IPS-18c (cell line): ENCODE results near the gene OR6J1.
A peak's percentile ranks its signal among the peaks of the same experiment; 100 is the strongest.
"Not testable (repeated sequence)": the region's sequence is repeated elsewhere in the genome, so short reads cannot be mapped to it uniquely, and the experiment has no call there.

Experiments
- H3K4me3 ChIP-seq: 2 replicates; pipeline ENCODE4 v1.7.0; 2013; ENCODE audit warnings: low read depth, mild to moderate bottlenecking, low read length, moderate library complexity; ENCODE audit not compliant: insufficient read depth
- H3K9me3 ChIP-seq: one replicate; pipeline ENCODE4 v1.6.1; 2013; ENCODE audit warnings: mild to moderate bottlenecking, low read length, moderate library complexity; ENCODE audit not compliant: control insufficient read depth, insufficient read depth

The OR6J1 gene

DNA sequence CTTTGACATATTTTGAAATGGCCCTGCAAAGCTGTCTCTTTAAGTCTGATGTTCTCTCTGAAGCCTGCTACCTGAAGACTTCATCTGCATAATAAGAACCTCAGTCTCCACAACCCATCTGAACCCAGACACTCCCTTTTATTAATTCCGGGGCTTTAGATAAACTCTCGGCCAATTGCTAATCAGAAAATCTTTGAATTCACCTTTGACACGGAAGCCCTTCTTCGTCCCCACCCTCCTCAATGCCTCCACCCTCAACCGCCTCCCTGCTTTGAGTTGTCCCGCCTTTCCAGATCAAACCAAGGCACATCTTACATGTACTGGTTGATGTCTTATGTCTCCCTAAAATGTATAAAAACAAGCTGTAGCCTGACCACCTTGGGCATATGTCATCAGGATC lies 17.6 kb downstream of the OR6J1 start:
- Histone ChIP-seq H3K9me3 (peaks cover 2% of the 10 kb centered on the region), H3K4me3 (no peak overlapping the region)

DNA sequence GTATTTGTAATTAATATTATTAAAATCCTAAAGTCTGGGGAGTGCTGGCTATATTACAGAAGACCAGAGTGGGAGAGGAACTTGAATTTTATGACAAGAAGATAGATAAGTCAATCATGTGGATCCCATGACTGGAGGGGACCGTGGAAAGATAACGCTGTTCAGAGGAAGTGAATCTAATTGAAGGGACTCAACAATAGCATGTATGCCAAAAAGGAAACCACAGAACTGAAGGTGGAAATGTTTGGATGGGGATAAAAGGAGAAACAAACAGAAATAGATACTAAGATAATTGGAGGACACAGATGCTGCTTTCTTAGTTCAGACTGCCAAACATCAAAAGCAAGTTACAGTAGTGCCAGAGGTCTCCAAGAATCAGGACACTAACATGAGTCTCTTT lies 21.1 kb downstream of the OR6J1 start:
- Histone ChIP-seq H3K4me3 (no peak overlapping the region), H3K9me3 (no peaks in the 10 kb centered on the region)

DNA sequence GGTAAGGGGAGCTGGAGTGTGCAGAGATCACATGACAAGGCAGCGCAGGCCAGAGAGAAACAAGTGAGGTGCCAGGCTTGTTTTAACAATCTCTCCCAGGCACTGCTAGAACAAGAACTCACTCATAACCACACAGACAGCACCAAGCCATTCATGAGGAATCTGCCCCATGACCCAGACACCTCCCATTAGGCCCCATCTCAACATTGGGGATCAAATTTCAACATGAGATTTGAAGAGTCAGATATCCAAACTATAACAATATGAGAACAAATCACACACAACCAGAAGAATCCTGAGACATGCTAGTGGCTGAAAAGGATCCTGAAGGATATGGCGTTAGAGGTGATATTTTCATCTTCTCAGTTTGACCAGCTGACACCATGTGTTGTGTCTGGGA lies 21.9 kb downstream of the OR6J1 start:
- Histone ChIP-seq H3K9me3 (no peaks in the 10 kb centered on the region), H3K4me3 (no peak overlapping the region)

DNA sequence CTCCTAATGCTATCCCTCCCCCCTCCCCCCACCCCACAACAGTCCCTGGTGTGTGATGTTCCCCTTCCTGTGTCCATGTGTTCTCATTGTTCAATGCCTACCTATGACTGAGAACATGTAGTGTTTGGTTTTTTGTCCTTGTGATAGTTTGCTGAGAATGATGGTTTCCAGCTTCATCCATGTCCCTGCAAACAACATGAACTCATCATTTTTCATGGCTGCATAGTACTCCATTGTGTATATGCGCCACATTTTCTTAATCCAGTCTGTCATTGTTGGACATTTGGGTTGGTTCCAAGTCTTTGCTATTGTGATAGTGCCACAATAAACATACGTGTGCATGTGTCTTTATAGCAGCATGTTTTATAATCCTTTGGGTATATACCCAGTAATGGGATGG lies 28.4 kb downstream of the OR6J1 start:
- H3K4me3 ChIP-seq, H3K9me3 ChIP-seq: not testable (repeated sequence)

DNA sequence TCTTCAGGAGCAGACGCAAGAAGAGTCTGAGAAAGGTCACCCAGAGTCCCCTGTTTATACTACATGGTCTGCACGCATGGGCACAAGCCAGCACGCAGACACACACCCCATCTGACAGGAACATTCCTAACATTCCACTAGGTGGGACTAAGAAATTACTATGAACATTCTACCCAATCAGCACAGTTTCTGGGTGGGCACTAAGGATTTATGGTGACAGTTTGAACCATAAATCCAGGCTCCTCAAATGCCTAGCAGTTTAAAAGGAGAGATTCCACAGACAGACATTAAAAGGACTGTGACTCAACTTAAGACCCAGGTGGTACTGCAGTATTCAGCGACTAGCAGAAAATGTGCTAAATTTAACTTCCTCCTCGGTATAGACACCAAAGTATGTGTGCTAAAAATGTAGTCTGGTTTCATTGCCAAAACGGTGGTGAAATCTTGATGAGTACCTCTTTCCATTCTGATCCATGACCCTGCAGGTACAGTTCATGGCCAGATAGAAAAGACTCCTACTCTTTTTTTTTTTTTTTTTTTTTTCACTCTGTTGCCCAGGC lies 29.8 kb downstream of the OR6J1 start:
- no peaks in the 10 kb centered on the region for H3K9me3 ChIP-seq
- no peak overlapping the region for H3K4me3 ChIP-seq

DNA sequence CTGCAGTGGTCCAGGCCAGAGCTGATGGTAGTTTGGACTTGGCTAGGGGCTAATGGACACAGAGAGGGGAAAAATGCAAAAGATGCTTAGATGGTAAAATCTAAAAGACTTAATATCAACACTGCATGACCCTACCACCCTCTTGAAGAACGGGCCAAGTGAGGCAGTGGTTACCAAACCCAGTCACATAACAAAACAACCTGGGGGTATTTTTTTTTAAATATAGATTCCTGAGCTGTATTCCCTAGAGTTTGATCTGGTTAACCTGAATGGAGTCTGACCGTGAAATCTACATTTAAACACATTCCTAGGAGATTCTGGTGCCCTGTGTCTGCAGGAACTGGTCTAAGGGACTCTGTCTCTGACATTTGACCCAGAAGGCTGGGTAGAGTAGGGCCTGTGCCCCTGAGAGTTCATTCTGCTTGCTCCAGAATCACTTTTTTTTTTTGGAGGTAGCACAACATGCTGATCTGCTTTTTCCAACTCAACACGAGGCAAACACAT lies 30.4 kb downstream of the OR6J1 start:
- no peaks in the 10 kb centered on the region for H3K9me3 ChIP-seq
- H3K4me3 ChIP-seq: no peak overlapping the region

DNA sequence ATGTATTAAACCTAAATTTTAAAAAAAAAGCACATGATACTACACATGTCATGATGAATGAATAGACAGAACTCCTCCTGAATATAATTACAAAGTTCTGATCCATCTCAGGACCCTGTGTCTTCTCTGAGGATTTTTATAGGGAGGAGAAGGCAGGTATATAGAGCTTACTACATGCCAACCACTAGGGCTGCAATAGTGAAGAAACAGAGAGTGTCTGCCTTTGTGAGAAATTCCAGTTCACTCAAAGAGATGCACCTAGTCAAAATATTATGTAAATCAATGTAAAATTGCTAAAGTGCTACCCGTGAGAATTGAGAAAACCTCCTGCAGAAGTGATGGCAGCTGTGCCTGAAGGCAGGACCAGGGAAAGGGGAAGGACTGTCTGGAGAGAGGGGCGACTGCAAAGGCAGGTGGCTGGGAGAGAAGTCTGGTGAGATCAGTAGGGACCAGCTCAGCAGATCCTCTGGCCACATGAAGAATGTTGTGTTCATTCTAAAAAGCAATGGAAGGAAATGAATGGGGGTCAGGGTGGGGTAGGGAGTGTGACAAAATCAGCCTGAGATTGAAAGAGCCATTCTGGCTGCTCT lies 31.0 kb downstream of the OR6J1 start:
- H3K9me3 ChIP-seq: no peaks in the 10 kb centered on the region
- H3K4me3 ChIP-seq: no peak overlapping the region

DNA sequence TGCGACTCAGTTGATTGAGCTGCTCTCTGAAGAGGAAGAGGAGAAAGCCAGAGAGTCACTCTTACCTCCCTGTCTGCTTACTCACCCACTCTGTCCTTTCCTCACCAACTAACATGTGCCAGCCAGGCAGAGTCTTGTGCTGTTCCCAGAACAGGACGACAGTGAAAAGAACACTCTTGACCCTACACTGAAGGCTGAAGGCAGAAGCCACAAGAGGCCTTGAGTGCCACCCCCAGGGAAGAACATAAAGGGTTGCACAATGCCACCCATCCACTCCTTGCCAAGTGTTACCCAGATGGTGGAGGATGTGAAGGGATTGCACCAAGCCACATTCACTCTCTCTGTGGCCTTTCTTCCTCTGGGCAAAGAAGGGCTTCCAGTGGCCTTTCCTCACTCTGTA lies 33.2 kb downstream of the OR6J1 start:
- H3K9me3 ChIP-seq: no peaks in the 10 kb centered on the region

DNA sequence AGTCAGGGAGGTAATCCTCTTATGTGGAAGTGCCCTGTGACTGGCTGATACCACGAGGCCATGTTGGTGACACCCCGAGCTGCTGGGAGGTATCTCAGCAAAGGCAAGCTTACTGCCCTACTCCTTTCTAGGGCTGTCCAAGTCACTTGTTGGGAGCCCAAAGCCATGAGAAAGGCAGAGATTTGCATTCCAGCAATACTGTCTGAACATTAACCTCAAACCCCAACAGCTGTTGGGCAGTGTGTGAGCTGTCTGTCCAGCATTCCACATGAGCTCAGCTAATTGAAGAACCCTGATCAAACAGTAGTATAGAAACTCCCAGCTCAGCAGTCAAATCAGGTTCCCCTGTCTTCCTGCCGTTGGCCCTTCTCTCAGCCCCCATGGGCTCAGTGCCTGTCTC lies 36.9 kb downstream of the OR6J1 start:
- H3K9me3 ChIP-seq: no peaks in the 10 kb centered on the region
- H3K4me3 ChIP-seq: no peak overlapping the region

More for the DNA sequence above, 33.2 kb downstream of the OR6J1 start:
- H3K4me3 ChIP-seq: no peak overlapping the region

DNA sequence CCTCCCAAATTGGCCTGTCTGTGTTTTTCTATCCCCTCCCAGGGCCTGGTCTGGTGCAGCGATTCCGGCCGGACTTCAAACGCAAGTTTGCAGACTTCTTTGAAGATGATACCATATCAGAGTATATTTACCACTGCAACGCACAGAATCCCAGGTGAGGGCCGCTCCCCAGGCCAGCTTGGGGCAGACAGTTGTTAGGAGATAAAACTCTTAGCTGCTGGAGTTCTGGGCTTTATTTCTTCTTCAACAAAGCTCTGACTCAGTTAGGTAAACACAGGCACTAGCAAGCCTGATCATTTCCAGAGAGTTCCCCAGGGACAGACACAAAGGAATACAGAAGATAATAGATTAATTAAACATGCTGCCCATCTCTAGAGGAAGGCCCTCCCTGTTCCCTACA lies 37.8 kb downstream of the OR6J1 start:
- no peaks in the 10 kb centered on the region for H3K9me3 ChIP-seq
- no peak overlapping the region for H3K4me3 ChIP-seq

DNA sequence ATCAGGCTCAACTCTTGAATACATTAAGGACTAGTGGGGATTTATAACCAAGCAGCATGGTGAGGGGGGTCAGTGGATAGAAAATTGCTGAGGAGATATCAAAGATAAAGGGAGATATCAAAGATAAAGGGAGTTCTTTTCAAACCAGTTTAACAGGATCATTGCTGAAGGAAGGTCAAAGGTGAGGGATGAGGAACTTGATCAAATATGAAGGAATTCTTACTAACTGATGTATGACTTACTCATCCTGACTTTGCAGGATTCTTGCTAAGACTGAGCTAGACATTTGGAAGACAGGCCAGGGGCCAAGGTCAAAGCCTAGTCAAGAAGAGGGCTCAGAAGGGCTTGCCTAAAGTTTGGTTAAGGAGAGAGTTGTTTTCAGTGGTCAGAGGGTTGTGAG lies 41.3 kb downstream of the OR6J1 start:
- H3K9me3 ChIP-seq: no peaks in the 10 kb centered on the region
- H3K4me3 ChIP-seq: no peak overlapping the region

GRCh38 chr14:22601996-22602395 lies 42.2 kb downstream of the OR6J1 start:
- Histone ChIP-seq H3K9me3 (no peaks in the 10 kb centered on the region), H3K4me3 (no peak overlapping the region)

GRCh38 chr14:22601456-22601855 lies 42.7 kb downstream of the OR6J1 start:
- H3K9me3 ChIP-seq: no peaks in the 10 kb centered on the region
- H3K4me3 ChIP-seq: no peak overlapping the region

DNA sequence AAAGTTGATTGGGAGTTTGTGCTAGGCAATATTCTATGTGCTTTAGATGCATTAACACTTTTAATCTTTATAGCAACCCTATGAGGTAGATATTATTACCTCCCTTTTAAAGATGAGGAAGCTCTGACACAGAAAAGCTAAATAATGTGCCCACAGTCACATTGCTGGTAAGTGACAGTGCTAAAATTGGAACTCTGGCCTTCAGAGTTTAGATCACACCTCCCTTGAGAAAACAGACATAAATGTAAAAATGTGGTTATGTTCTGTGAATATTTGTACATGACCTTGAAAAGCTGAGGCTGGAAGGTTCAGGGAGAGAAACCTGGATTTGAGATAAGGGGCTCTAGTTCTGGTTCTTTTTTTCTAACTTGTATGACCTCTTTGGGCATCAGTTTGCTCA lies 44.1 kb downstream of the OR6J1 start:
- Histone ChIP-seq H3K9me3 (no peaks in the 10 kb centered on the region), H3K4me3 (no peak overlapping the region)

DNA sequence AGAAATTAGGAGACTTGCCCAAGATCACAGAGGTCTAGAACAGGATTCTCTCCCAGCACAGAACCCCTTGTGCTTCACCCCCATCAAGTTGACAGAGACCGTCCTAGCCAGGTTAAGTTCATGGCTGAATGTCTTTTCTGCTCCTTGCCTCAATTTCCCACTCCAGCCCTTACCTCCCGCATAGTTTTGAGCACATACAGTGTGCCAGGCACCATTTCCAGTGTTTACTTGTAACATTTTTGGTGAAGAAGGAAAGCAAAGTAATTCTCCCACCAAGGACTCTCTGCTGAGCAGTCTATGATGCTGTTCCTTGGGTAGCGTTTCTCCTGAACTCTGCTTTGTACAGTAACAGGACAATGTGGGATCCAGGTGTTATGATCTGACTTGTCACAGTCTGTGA lies 44.8 kb downstream of the OR6J1 start:
- Histone ChIP-seq H3K4me3 (peak overlapping the region; percentile 99), H3K9me3 (no peaks in the 10 kb centered on the region)

DNA sequence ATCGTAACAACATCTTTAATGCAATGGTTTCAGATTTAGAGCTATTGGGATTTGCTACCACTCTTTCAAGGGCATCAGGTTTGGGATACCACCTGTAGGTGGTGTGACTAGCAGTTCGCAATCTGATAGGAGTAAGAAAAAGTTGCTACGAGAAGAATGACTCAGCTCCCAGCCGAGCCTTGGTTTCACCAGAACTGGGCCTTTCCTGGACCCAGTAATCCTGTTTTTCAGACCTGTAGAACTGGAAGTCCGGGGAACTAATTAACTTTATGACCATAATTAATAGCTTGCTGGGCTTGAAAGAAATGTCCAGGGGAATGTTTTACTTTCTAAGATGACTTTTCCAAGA lies 45.3 kb downstream of the OR6J1 start:
- Histone ChIP-seq H3K9me3 (no peaks in the 10 kb centered on the region), H3K4me3 (peak overlapping the region; percentile 99)

- Histone ChIP-seq H3K9me3 (no peaks in the 10 kb centered on the region), H3K4me3 (peak within 1 kb of the TSS; percentile 99)
Observed at GRCh38 chr14:22598099-22598895, 45.9 kb downstream of the OR6J1 start, which contains the start of gene ABHD4. ABHD4 (plus strand) TSS chr14:22598300; CDS start chr14:22598307, 7 bp downstream.

DNA sequence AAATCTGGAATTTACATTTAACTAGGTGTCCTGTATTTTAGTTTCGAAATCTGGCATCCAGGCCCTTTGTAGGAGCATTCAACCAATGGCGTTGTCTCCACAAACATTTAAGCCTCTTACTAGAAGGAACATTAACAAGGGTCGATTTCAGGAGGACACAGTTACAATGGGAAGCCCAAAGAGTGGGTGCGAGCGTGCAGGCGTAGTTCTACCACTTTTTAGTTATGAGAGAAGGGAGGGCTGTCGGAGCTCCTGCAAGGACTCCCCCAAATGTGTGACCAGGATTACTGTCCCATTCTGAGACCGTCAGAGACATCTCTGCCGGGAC lies 46.4 kb downstream of the OR6J1 start:
- Histone ChIP-seq H3K9me3 (no peaks in the 10 kb centered on the region), H3K4me3 (peak overlapping the region; percentile 99)
